Medulla oblongata (tissue), 1 donor: ENCODE data around the gene RAMP3.
A peak's percentile ranks its signal among the peaks of the same experiment; 100 is the strongest.

Experiments
- DNase-seq: peaks from one replicate; pipeline ENCODE4 v3.0.0-alpha.2; 2015; ENCODE audit errors: extremely low spot score

Gene RAMP3

DNA sequence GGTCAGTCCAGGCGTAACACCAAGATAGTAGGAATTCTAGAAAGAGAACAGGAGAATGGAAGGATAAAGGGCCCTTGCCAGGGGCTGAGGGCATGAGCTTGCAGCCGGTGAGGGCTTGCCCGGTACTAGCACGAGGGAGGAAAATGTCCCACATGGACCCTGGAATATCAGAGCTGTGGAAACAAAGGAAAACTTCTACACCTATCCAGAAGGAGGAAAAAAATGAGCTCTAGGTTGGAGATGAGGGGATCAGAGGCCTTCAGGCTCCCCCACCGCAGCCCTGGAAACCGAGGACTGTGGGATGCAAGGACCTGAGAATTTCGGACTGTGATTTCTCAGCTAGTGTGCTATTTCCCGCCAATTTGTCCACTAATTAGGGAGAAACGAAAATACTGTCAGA lies 22.1 kb downstream of the RAMP3 start:
- DNase-seq: no peak

DNA sequence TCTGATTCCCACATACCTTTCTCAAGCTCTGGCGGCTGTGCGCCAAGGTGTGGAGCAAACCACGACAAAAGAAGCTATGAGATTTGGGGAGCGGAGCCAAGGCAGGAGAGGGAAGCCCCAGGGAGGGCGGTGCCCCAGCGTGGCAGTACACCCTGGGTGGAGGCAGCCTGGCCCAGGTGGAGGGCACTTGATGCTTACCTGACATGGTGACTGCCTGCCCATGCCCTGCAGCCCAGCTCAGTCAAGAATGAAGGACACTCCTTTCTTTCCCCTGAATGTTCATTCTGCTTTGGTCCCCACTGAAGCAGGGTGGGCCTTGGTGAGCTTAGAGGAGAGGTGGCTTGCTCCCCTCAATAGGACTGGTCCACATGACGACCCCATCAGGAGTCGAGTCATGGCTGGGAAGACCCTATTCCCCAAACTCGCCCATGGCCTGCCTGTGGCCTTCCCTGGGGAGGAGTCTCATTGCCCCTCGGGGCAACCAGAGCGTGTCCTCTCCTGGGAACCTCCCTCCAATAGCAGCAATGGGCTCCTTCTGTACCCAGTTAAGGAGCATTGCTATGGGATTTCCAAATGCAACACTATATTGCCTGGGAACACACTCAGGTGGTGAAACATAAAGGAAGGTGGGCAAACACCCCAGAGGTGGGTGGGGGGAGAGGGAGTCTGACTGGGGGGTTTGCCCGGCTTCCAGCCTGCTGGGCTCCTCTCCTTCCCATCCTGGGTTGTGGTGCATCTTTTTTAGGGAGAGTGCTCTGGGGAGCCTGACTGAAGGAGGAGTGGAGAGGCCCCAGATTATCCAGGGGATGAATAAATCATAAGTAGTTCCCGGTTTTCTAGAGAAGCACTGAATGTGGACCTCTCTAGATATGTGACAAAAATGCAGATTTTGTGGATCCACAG lies 22.7 kb downstream of the RAMP3 start:
- DNase-seq: no peak

DNA sequence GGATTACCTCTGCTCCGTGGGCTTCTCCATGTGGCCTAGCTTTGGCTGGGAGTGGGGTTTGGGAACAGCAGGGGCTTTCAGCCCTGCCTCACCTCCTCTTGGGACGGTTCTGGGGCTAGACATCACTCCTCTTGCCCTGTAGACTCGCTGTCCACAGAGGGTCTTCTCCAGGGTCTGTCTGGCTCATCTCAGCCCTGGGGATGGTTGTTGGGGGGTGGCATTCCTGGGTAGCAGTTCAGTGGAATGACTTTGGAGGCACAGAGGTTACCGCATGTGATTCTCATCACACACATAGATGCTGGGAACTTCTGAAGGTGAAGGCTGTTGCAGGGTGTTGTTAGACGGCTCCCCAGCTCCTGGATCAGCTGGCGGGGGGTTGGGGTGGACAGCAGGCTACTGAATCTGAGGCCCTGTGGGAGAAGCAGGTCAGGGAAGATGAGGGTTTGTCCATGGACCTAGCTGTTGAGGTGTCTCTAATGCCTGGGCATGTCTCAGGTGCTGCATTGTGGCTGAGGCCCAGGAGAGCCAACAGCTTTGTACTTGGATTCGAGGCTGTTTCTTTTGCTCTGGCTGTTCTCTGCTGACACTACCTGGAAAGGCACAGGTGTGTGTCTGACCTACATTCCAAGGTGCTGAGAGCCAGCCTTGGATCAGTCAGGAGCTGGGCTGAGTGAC lies 23.8 kb downstream of the RAMP3 start:
- DNase-seq: no peak

GRCh38 chr7:45181991-45182855 lies 24.6 kb downstream of the RAMP3 start:
- no peak for DNase-seq

- no peak for DNase-seq
Observed at GRCh38 chr7:45182856-45183710, 25.5 kb downstream of the RAMP3 start.

GRCh38 chr7:45183711-45184210 lies 26.2 kb downstream of the RAMP3 start:
- DNase-seq: no peak

- no peak for DNase-seq
Observed at GRCh38 chr7:45184326-45185027, 26.9 kb downstream of the RAMP3 start.

- DNase-seq: no peak
Observed at GRCh38 chr7:45185028-45185863, 27.7 kb downstream of the RAMP3 start.

GRCh38 chr7:45185864-45186250 lies 28.3 kb downstream of the RAMP3 start:
- no peak for DNase-seq

GRCh38 chr7:45186261-45186813 lies 28.7 kb downstream of the RAMP3 start:
- no peak for DNase-seq

DNA sequence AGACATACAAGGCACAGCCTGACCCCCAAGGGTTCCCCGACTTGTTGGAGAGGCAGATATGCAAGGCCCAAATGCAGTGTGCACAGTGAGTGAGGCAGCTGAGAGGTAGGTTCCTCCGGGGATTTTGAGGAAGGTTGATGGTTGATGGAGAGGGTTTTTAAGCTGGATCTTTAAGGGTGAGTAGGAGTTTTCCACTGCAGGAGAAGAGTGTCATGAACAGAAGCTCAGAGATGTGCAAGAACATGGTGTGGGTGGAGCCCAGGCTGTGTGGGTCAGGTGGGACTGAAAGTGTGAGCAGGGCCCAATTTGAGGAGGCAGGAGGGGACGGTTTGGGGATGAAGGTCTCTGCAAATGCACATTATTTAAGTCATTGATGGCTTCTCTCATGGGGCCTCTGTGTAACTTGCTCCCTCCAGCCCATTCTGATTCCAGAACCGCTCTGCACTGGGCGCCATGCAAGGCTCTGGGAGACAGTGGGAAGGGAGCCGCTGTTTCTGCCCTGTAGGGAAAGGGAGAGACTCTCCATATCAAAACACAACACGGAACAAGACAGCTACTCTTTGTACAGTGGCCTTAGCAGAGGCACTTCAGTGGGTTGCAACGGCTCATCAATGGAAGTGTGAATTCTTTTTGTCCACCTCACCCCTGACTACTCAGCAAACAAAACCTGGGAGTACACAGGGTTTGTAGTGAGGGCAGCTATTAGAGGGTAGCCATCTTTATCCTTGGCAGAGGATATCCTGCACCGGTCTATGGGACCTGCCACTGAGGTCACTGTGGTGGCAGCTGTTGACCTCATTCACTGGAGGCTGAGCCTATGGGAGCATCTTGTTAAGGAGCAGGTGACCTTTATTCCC lies 29.7 kb downstream of the RAMP3 start:
- no peak for DNase-seq

DNA sequence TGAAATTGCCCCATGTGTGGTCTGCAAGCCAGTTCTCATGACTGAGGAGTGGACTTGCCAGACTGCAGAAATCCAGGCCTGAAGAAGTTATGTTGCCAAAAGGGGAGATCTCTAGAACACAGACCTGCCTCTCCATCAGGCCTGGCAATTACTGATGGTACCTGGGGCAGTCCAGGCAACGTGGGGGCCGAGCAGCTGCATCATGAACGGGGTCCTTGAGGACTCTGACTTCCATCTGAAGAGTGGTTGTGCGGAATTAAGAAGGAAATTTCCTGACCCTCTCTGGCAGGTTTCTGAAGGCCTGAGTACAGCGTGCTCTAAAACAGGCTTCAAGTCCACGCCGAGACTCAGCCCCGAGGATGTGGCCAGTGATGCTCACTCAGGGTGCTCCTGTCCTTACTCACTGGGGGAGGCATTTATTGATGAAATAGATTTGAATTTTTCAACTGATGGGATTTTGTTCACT lies 30.4 kb downstream of the RAMP3 start:
- DNase-seq: no peak

GRCh38 chr7:45188736-45189135 lies 31.1 kb downstream of the RAMP3 start:
- no peak for DNase-seq

DNA sequence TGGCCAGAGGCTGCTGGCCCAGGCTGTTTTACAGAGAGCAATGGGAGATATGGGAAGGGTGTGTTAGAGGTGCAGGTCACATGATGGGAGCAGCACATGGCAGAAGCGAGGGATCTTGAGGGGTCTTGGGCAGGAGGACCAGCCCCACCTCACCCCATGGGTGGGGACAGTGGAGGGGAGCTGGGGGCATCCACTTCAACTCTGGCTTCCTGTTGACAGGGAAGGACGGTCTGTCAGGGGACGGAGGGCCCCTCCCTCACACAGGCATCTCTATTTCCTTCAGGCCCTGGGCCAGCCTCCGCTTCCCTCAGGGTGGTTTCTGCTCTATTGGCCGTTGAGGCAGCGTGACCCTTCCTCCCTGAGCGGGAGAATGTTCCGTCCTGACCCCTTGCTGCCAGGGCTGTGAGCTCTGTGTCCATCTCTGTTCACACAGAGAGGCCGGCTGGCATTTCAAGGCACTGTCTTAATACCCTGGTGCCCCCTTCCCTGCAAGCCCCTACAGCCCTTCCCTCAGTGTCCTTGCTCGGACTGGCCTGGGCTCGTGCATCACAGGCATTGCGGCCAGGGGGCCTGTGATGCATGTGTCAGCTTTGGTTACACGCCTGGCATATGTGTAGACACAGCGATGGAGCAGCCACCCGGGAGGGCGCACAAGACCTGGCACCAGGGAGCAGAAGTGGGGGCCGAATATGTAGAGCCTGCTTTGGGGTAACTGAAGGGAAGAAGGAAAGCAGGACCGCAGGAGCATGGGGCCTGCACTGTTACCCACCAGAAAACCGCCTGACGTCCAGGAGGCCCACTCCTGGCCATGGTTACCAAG lies 31.8 kb downstream of the RAMP3 start:
- no peak for DNase-seq

- DNase-seq: no peak
Observed at GRCh38 chr7:45190406-45191165, 33.0 kb downstream of the RAMP3 start.

DNA sequence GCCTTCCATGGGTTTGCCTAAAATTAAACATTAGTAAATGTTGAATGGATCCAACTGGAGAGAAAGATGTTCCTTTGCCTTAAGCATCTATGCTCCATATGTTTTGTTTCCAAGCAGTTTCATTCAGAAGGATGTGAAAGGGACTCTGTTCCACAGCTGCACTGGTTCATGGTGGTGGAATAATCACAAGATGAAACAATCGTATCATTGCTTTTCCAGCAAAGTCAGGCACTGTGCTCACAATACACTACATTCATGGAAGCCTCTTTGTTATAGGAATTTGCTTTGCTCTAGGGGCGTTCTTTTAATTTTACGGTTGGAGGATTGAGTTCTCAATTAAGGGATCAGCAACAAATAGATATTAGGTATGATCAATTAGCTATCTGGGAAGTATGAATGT lies 33.8 kb downstream of the RAMP3 start:
- peak; percentile 90 for DNase-seq
